ENCODE measurements around the gene CSNK1G3.

DNA sequence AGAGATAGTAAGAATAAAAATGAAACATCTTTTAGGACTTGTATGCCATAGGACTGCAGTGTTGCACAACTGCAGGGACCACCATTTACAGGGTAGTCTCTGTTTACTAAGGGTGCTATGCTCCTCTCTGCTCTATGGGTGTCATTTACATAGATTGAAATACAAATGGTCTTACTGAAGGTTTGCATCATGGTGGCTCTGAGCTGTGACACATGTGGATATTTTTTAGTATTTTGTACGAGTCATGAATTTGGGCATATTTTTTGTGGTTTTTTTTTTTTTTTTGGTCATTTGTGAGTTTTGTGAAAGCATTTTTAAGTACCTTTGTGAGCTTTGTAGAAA lies 47.4 kb downstream of the CSNK1G3 start:
- no peak for TF ChIP-seq POLR2AphosphoS5 (IDR thresholded peaks at IDR 0.05; ENCODE audit: low read depth, low read length)
- TF ChIP-seq SIN3A (IDR thresholded peaks at IDR 0.05; ENCODE audit: borderline replicate concordance, insufficient read depth, low read depth, low read length): no peak
- TF ChIP-seq, protein P1, sequence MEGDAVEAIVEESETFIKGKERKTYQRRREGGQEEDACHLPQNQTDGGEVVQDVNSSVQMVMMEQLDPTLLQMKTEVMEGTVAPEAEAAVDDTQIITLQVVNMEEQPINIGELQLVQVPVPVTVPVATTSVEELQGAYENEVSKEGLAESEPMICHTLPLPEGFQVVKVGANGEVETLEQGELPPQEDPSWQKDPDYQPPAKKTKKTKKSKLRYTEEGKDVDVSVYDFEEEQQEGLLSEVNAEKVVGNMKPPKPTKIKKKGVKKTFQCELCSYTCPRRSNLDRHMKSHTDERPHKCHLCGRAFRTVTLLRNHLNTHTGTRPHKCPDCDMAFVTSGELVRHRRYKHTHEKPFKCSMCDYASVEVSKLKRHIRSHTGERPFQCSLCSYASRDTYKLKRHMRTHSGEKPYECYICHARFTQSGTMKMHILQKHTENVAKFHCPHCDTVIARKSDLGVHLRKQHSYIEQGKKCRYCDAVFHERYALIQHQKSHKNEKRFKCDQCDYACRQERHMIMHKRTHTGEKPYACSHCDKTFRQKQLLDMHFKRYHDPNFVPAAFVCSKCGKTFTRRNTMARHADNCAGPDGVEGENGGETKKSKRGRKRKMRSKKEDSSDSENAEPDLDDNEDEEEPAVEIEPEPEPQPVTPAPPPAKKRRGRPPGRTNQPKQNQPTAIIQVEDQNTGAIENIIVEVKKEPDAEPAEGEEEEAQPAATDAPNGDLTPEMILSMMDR (IDR thresholded peaks at IDR 0.05): no peak
- TF ChIP-seq, protein P2, sequence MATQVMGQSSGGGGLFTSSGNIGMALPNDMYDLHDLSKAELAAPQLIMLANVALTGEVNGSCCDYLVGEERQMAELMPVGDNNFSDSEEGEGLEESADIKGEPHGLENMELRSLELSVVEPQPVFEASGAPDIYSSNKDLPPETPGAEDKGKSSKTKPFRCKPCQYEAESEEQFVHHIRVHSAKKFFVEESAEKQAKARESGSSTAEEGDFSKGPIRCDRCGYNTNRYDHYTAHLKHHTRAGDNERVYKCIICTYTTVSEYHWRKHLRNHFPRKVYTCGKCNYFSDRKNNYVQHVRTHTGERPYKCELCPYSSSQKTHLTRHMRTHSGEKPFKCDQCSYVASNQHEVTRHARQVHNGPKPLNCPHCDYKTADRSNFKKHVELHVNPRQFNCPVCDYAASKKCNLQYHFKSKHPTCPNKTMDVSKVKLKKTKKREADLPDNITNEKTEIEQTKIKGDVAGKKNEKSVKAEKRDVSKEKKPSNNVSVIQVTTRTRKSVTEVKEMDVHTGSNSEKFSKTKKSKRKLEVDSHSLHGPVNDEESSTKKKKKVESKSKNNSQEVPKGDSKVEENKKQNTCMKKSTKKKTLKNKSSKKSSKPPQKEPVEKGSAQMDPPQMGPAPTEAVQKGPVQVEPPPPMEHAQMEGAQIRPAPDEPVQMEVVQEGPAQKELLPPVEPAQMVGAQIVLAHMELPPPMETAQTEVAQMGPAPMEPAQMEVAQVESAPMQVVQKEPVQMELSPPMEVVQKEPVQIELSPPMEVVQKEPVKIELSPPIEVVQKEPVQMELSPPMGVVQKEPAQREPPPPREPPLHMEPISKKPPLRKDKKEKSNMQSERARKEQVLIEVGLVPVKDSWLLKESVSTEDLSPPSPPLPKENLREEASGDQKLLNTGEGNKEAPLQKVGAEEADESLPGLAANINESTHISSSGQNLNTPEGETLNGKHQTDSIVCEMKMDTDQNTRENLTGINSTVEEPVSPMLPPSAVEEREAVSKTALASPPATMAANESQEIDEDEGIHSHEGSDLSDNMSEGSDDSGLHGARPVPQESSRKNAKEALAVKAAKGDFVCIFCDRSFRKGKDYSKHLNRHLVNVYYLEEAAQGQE (IDR thresholded peaks at IDR 0.05; ENCODE audit: insufficient read depth in 1 of 2, low read depth in 2 of 2, low read length in 1 of 2): no peak
- TF ChIP-seq TCF7L2 (IDR thresholded peaks at IDR 0.05; ENCODE audit: low read depth, low read length): no peak

Data from Panc1 (cell line).